PC-3 (cell line): ENCODE results near the gene DIPK1C. TPM values are rescaled to one million over a fixed set of nuclear protein-coding genes. Genes with fewer than 3 reads are reported as not detected.

Experiments
- ATAC-seq: fragments of 200-7000 bp; cut with Tn5 transposase; 2 replicates; pipeline ENCODE4 v1.9.1; 2020; ENCODE audit warnings: mild to moderate bottlenecking, moderate library complexity
- BruUV-seq: library from RNA; stranded (reverse); fragments of 400-500 nt; replicated peaks from 2 replicates; lab custom pipeline; 2021; lab: Mats Ljungman, UMichigan
- CTCF ChIA-PET: fragments of 300-600 bp; sonication (Branson Sonifier 250); formaldehyde crosslinking; loops from one replicate; lab custom pipeline; 2022; ENCODE audit warnings: antibody characterized with exemption; lab: Charles Lee
- POLR2A ChIA-PET: fragments of 300-600 bp; sonication (Branson Sonifier 250); formaldehyde crosslinking; loops from one replicate; lab custom pipeline; 2022; ENCODE audit warnings: antibody characterized with exemption; ENCODE audit not compliant: unreplicated experiment; lab: Charles Lee
- DNase-seq: peaks from one replicate; pipeline ENCODE4 v3.0.0-alpha.2; 2015
- H2AFZ ChIP-seq: fragments of 300-600 bp; sonication (generic); 2 replicates; pipeline ENCODE4 v1.6.0; 2016; ENCODE audit warnings: antibody characterized with exemption, low read length
- H3F3A ChIP-seq: fragments of 300-600 bp; sonication (generic); one replicate; pipeline ENCODE4 v1.6.0; 2017; ENCODE audit warnings: antibody characterized with exemption, low read length, control low read depth, mild to moderate bottlenecking; ENCODE audit not compliant: unreplicated experiment
- H3K27ac ChIP-seq: fragments of 300-600 bp; sonication (generic); 2 replicates; pipeline ENCODE4 v1.5.1; 2016; ENCODE audit warnings: mild to moderate bottlenecking, low read length
- H3K27me3 ChIP-seq: fragments of 300-600 bp; sonication (generic); 2 replicates; pipeline ENCODE4 v1.6.1; 2016; ENCODE audit warnings: low read length, mixed read lengths
- H3K36me3 ChIP-seq: fragments of 300-600 bp; sonication (generic); 2 replicates; pipeline ENCODE4 v1.6.1; 2016; ENCODE audit warnings: low read depth, mixed run types, low read length, mixed read lengths
- H3K4me1 ChIP-seq: fragments of 300-600 bp; sonication (generic); 2 replicates; pipeline ENCODE4 v1.5.1; 2016; ENCODE audit warnings: low read length; ENCODE audit not compliant: insufficient read depth
- H3K4me2 ChIP-seq: fragments of 300-600 bp; sonication (generic); 2 replicates; pipeline ENCODE4 v1.6.0; 2016; ENCODE audit warnings: low read length
- H3K4me3 ChIP-seq: fragments of 300-600 bp; sonication (generic); 2 replicates; pipeline ENCODE4 v1.5.1; 2016; ENCODE audit warnings: mild to moderate bottlenecking, low read length, mixed read lengths
- H3K79me2 ChIP-seq: fragments of 300-600 bp; sonication (generic); 2 replicates; pipeline ENCODE4 v1.6.1; 2017; ENCODE audit warnings: low read length, mixed read lengths
- H3K9ac ChIP-seq: fragments of 300-600 bp; sonication (generic); 2 replicates; pipeline ENCODE4 v1.6.0; 2016; ENCODE audit warnings: mild to moderate bottlenecking, low read length
- H3K9me2 ChIP-seq: fragments of 300-600 bp; sonication (generic); replicated peaks from 2 replicates; pipeline ENCODE4 v1.6.1; 2016; ENCODE audit warnings: mixed run types, low read length, mixed read lengths
- H3K9me3 ChIP-seq: fragments of 300-600 bp; sonication (generic); 2 replicates; pipeline ENCODE4 v1.6.1; 2016; ENCODE audit warnings: low read length, mixed read lengths
- H4K20me1 ChIP-seq: fragments of 300-600 bp; sonication (generic); 2 replicates; pipeline ENCODE4 v1.6.1; 2016; ENCODE audit warnings: low read length, mixed read lengths
- EZH2 ChIP-seq: fragments of 300-600 bp; sonication (generic); IDR thresholded peaks from one replicate; pipeline ENCODE4 v1.6.1; 2017; ENCODE audit warnings: antibody characterized with exemption, mild to moderate bottlenecking, low read length; ENCODE audit not compliant: unreplicated experiment
- EZH2phosphoT487 ChIP-seq: fragments of 300-600 bp; sonication (generic); IDR thresholded peaks from 2 replicates; pipeline ENCODE4 v1.6.1; 2018; ENCODE audit warnings: mild to moderate bottlenecking, antibody characterized with exemption, low read length, borderline replicate concordance
- intact Hi-C: fragments of 100-400 bp; cut with micrococcal nuclease; formaldehyde crosslinking; loops from 2 replicates; pipeline ENCODE4 v1.9.0; 2023
- total RNA-seq: library from RNA; depleted of rRNA; stranded (reverse); fragments of >200 nt; gene quantifications from 2 replicates; pipeline ENCODE4 v1.2.3, GENCODE V29; 2014
- TF ChIP-seq, protein P1 (sequence below): fragments of 300-600 bp; sonication (generic); conservative IDR thresholded peaks from 2 replicates; pipeline ENCODE4 v1.5.1; 2017; ENCODE audit warnings: antibody characterized with exemption, low read depth, mild to moderate bottlenecking, low read length

DIPK1C gene
- total RNA-seq, 1 experiment from 2014 or later: not detected

GRCh38 chr18:74489676-74490075 is 32.6 kb upstream of the DIPK1C start:
- Histone ChIP-seq H3K9ac (no peak overlapping the region), H3K4me1 (no peaks in the 10 kb centered on the region), H2AFZ (no peak overlapping the region), H3K4me3 (no peak overlapping the region), H3K9me3 (no peaks in the 10 kb centered on the region), H3K27me3 (peaks cover 13% of the 10 kb centered on the region), H3K4me2 (no peak overlapping the region), H3K9me2 (no peaks in the 10 kb centered on the region), H3K36me3 (no peaks in the 10 kb centered on the region), H3F3A (no peaks in the 10 kb centered on the region), H3K79me2 (no peaks in the 10 kb centered on the region), H3K27ac (no peak overlapping the region), H4K20me1 (no peaks in the 10 kb centered on the region)
- CTCF ChIA-PET: interaction anchor here (0.6 kb wide), 1 partner anchor 125 kb away, joined by 3 read pairs; no protein-coding TSS in a partner anchor
- TF ChIP-seq, protein P1, sequence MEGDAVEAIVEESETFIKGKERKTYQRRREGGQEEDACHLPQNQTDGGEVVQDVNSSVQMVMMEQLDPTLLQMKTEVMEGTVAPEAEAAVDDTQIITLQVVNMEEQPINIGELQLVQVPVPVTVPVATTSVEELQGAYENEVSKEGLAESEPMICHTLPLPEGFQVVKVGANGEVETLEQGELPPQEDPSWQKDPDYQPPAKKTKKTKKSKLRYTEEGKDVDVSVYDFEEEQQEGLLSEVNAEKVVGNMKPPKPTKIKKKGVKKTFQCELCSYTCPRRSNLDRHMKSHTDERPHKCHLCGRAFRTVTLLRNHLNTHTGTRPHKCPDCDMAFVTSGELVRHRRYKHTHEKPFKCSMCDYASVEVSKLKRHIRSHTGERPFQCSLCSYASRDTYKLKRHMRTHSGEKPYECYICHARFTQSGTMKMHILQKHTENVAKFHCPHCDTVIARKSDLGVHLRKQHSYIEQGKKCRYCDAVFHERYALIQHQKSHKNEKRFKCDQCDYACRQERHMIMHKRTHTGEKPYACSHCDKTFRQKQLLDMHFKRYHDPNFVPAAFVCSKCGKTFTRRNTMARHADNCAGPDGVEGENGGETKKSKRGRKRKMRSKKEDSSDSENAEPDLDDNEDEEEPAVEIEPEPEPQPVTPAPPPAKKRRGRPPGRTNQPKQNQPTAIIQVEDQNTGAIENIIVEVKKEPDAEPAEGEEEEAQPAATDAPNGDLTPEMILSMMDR: no peak
- no peak for TF ChIP-seq EZH2
- TF ChIP-seq EZH2phosphoT487: no peak
- no peak for ATAC-seq
- intact Hi-C loops: loop anchor here (10.0 kb wide), 1 partner anchor 55 kb away; no protein-coding TSS in a partner anchor
- no TSS peak for BruUV-seq
- DNase-seq: no peak
- POLR2A ChIA-PET: interaction anchor here (0.7 kb wide), 1 partner anchor 33 kb away, joined by 4 read pairs; no protein-coding TSS in a partner anchor

DNA sequence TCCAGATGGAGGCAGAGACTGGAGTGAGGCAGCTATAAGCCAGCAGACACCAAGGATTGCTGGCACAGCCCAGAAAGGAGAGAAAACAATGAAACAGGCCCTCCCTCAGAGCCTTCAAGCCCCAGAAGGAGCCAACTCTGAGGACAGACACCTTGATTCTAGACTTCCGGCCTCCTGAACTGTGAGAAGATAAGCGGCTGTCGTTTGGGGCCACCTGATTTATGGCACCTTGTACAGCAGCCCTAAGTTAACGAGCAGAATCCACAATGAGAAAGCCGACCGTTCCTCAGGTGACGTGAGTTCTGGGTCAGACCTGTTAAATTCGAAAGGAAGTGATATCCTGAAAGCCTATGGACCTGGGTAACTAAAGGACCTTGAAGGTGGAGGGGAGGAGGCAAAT is 31.8 kb upstream of the DIPK1C start:
- no peak for ATAC-seq
- H3K9me2 ChIP-seq: no peaks in the 10 kb centered on the region
- intact Hi-C loops: no loop called here
- H3K27ac ChIP-seq: no peak overlapping the region
- CTCF ChIA-PET: no interaction called here
- H3K27me3 ChIP-seq: peaks cover 15% of the 10 kb centered on the region
- TF ChIP-seq EZH2phosphoT487: no peak
- no peak for TF ChIP-seq EZH2
- TF ChIP-seq, protein P1: no peak
- H3K4me2 ChIP-seq: no peak overlapping the region
- H2AFZ ChIP-seq: no peak overlapping the region
- no peaks in the 10 kb centered on the region for H3K79me2 ChIP-seq
- no peak overlapping the region for H3K4me3 ChIP-seq
- POLR2A ChIA-PET: no interaction called here
- no peak overlapping the region for H3K9ac ChIP-seq
- H4K20me1 ChIP-seq: no peaks in the 10 kb centered on the region
- H3F3A ChIP-seq: no peaks in the 10 kb centered on the region
- DNase-seq: no peak
- H3K36me3 ChIP-seq: no peaks in the 10 kb centered on the region
- no peaks in the 10 kb centered on the region for H3K9me3 ChIP-seq
- no TSS peak for BruUV-seq
- no peaks in the 10 kb centered on the region for H3K4me1 ChIP-seq

- Histone ChIP-seq H3K4me3 (no peak overlapping the region), H3K79me2 (no peaks in the 10 kb centered on the region), H2AFZ (no peak overlapping the region), H3F3A (no peaks in the 10 kb centered on the region), H3K4me1 (no peaks in the 10 kb centered on the region), H3K4me2 (no peak overlapping the region), H4K20me1 (no peaks in the 10 kb centered on the region), H3K9ac (no peak overlapping the region), H3K36me3 (no peaks in the 10 kb centered on the region), H3K27ac (no peak overlapping the region), H3K9me3 (no peaks in the 10 kb centered on the region), H3K9me2 (no peaks in the 10 kb centered on the region), H3K27me3 (peaks cover 15% of the 10 kb centered on the region)
- DNase-seq (no peak), ATAC-seq (no peak)
- intact Hi-C loops: no loop called here
- CTCF ChIA-PET: no interaction called here
- POLR2A ChIA-PET: no interaction called here
- no TSS peak for BruUV-seq
- TF ChIP-seq EZH2phosphoT487 (no peak), EZH2 (no peak)
- TF ChIP-seq, protein P1: no peak
Measured at GRCh38 chr18:74488354-74488753, 31.2 kb upstream of the DIPK1C start.
